Adrenal gland (tissue), 12 donors: ENCODE measurements around the gene BPIFA3. TPM values are rescaled to one million over a fixed set of nuclear protein-coding genes. Genes with fewer than 3 reads are reported as not detected.

Source experiments
- DNase-seq, 7 donors: peaks; one replicate each; pipeline ENCODE4 v3.0.0-alpha.2; 2019 to 2020
- H3K27ac ChIP-seq, 5 donors: fragments of 200-600 bp; sonication (generic) in 4 of 5; 1 replicate in 3 of 5; 2 replicates in 2 of 5; pipeline versions ENCODE4 v1.5.1 to v1.8.0; 2016 to 2020; ENCODE audit warnings: mild to moderate bottlenecking in 1 of 5
- H3K27me3 ChIP-seq: fragments of 200-600 bp; 2 replicates; pipeline ENCODE4 v1.8.0; 2021
- H3K36me3 ChIP-seq, 2 donors: fragments of 200-600 bp; replicated peaks in 1 of 2; 1 replicate in 1 of 2; 2 replicates in 1 of 2; pipeline versions ENCODE4 v1.5.1 to v1.8.0; 2018 to 2022
- H3K4me1 ChIP-seq, 2 donors: fragments of 200-600 bp; replicated peaks in 1 of 2; 1 replicate in 1 of 2; 2 replicates in 1 of 2; pipeline versions ENCODE4 v1.5.1 to v1.8.0; 2018 to 2021
- H3K4me3 ChIP-seq, 4 donors: fragments of 200-600 bp; sonication (generic) in 3 of 4; one replicate each; pipeline ENCODE4 v1.5.1; 2016 to 2018
- H3K9me3 ChIP-seq, 3 donors: fragments of 200-600 bp; sonication (generic) in 1 of 3; replicated peaks in 1 of 3; 1 replicate in 2 of 3; 2 replicates in 1 of 3; pipeline versions ENCODE4 v1.5.1 to v1.8.0; 2016 to 2021
- CTCF ChIP-seq, 6 experiments: fragments of 450-650 bp in 4 of 6; fragments of 200-600 bp in 2 of 6; sonication (generic) in 1 of 6; IDR thresholded peaks; 1 replicate in 5 of 6; 2 replicates in 1 of 6; pipeline versions ENCODE4 v1.5.1 to v1.8.0; 2016 to 2021; ENCODE audit warnings: antibody characterized with exemption in 6 of 6, mild to moderate bottlenecking in 2 of 6, moderate library complexity in 1 of 6
- POLR2A ChIP-seq, 2 donors: fragments of 450-650 bp; IDR thresholded peaks; one replicate each; pipeline ENCODE4 v1.6.1; 2017; ENCODE audit warnings: antibody characterized with exemption in 2 of 2, mild to moderate bottlenecking in 2 of 2, moderate library complexity in 1 of 2
- WGBS, 4 donors: extraction: QIAGEN DNeasy Blood & Tissue Kit in 2 of 4; methylation state at CpG; one replicate each; pipeline versions ENCODE4 v1.1.5 to v1.1.7; 2013 to 2017; 5-methylcytosine and 5-hydroxymethylcytosine counted together
- intact Hi-C, 2 donors: fragments of 100-400 bp; cut with DNase I; formaldehyde crosslinking; loops; one replicate each; pipeline versions ENCODE4 v1.14.1 to v1.15.0; 2022 to 2023
- polyA plus RNA-seq, 3 donors: library from polyadenylated mRNA; stranded (reverse); fragments of 200-250 nt in 2 of 3; fragments of 350-450 nt in 1 of 3; fragmentation: Illumina TruSeq in 1 of 3; extraction: RNeasy Lipid Tissue Mini Kit (QIAGEN cat#74804) in 1 of 3; gene quantifications; one replicate each; pipeline ENCODE4 v1.2.3, GENCODE V29; 2013 to 2014
- total RNA-seq, 9 donors: library from RNA; depleted of rRNA in 4 of 9; stranded (reverse); fragments of >200 nt in 4 of 9; fragments of 120-200 nt in 1 of 9; fragmentation: NEBNext Ultra II Directional in 1 of 9; extraction: Animal tissue kit (Norgen Biotek cat#: 25700) in 1 of 9; gene quantifications; one replicate each; pipeline versions ENCODE4 v1.1.0 to v1.2.4, GENCODE V29; 2013 to 2023
- donor health status: healthy with polysubstance abuse.
- donor health status: Bipolar disorder and iron deficiency.
- donor health status: DM: yes; HTN: yes; CAD: no.
- donor health status: DM: no; HTN: no; CAD: no.
- donor health status: DM: no; HTN: no; CAD: no.
- donor health status: DM: yes; HTN: yes; CAD: no.

BPIFA3 gene
- total and polyA plus RNA-seq, 12 donors: not detected

GRCh38 chr20:33239979-33240736 lies 23.0 kb downstream of the BPIFA3 start:
- 62 to 83% (median 68%) methylated on average over 4 of the region's 4 CpGs for WGBS, 4 donors
- H3K9me3 ChIP-seq: no peaks in the 10 kb centered on the region
- DNase-seq: no peak
- intact Hi-C loops: no loop called here
- no peaks in the 10 kb centered on the region for H3K27me3 ChIP-seq
- H3K4me3 ChIP-seq: no peak overlapping the region
- no peak for TF ChIP-seq CTCF (IDR thresholded peaks at IDR 0.05)
- no peak for TF ChIP-seq POLR2A (IDR thresholded peaks at IDR 0.05)
- no peaks in the 10 kb centered on the region for H3K4me1 ChIP-seq
- H3K36me3 ChIP-seq: no peaks in the 10 kb centered on the region
- H3K27ac ChIP-seq: no peak overlapping the region

- H3K36me3 ChIP-seq: no peaks in the 10 kb centered on the region
- DNase-seq: no peak
- H3K27me3 ChIP-seq: no peaks in the 10 kb centered on the region
- H3K4me3 ChIP-seq: no peak overlapping the region
- WGBS, 4 donors: 62 to 72% (median 68%) methylated on average over 5 of the region's 5 CpGs
- intact Hi-C loops: no loop called here
- no peaks in the 10 kb centered on the region for H3K4me1 ChIP-seq
- no peak overlapping the region for H3K27ac ChIP-seq
- no peaks in the 10 kb centered on the region for H3K9me3 ChIP-seq
- TF ChIP-seq CTCF (IDR thresholded peaks at IDR 0.05): no peak
- no peak for TF ChIP-seq POLR2A (IDR thresholded peaks at IDR 0.05)
Measured at GRCh38 chr20:33240923-33241322, 23.8 kb downstream of the BPIFA3 start.

- H3K27ac ChIP-seq: no peak overlapping the region
- no peaks in the 10 kb centered on the region for H3K27me3 ChIP-seq
- DNase-seq: no peak
- TF ChIP-seq POLR2A (IDR thresholded peaks at IDR 0.05): no peak
- TF ChIP-seq CTCF (IDR thresholded peaks at IDR 0.05): no peak
- H3K9me3 ChIP-seq: no peaks in the 10 kb centered on the region
- intact Hi-C loops: no loop called here
- 52 to 59% (median 55%) methylated on average over 6 to 7 of the region's 7 CpGs for WGBS, 4 donors
- H3K36me3 ChIP-seq: no peaks in the 10 kb centered on the region
- no peak overlapping the region for H3K4me3 ChIP-seq
- no peaks in the 10 kb centered on the region for H3K4me1 ChIP-seq
Measured at GRCh38 chr20:33242319-33243100, 25.4 kb downstream of the BPIFA3 start.

GRCh38 chr20:33246077-33246476 lies 28.9 kb downstream of the BPIFA3 start:
- H3K27ac ChIP-seq: no peak overlapping the region
- TF ChIP-seq CTCF (IDR thresholded peaks at IDR 0.05) (no peak), POLR2A (IDR thresholded peaks at IDR 0.05) (no peak)
- no peaks in the 10 kb centered on the region for H3K4me1 ChIP-seq
- H3K27me3 ChIP-seq: no peaks in the 10 kb centered on the region
- no peak for DNase-seq
- 50 to 77% (median 76%) methylated on average over 3 of the region's 3 CpGs for WGBS, 4 donors
- H3K36me3 ChIP-seq: no peaks in the 10 kb centered on the region
- H3K4me3 ChIP-seq: no peak overlapping the region
- H3K9me3 ChIP-seq: no peaks in the 10 kb centered on the region
- intact Hi-C loops: no loop called here
